ENCODE data around the gene PFN4. TPM values are rescaled to one million over a fixed set of nuclear protein-coding genes. Genes with fewer than 3 reads are reported as not detected.
A peak's percentile ranks its signal among the peaks of the same experiment; 100 is the strongest.
"Not testable (repeated sequence)": the region's sequence is repeated elsewhere in the genome, so short reads cannot be mapped to it uniquely, and the experiment has no call there.

Gene PFN4
- total RNA-seq, 2 experiments from 2014 or later = not detected

GRCh38 chr2:24105816-24106215 is 17.3 kb downstream of the PFN4 start:
- Mint-ChIP-seq H3K36me3 (peaks cover 6% of the 10 kb centered on the region), H3K9me3 (peaks cover 17% of the 10 kb centered on the region), H3K27ac (no peak overlapping the region), H3K4me3 (no peak overlapping the region), H3K4me1 (no peaks in the 10 kb centered on the region), H3K27me3 (peaks cover 2% of the 10 kb centered on the region)
- no peak for ATAC-seq (ENCODE audit: low read depth)
- POLR2A ChIA-PET = no interaction called here
- no peak for DNase-seq

GRCh38 chr2:24104906-24105305 is 18.2 kb downstream of the PFN4 start:
- peaks cover 2% of the 10 kb centered on the region for H3K27me3 Mint-ChIP-seq
- POLR2A ChIA-PET = no interaction called here
- no peaks in the 10 kb centered on the region for H3K4me1 Mint-ChIP-seq
- no peak overlapping the region for H3K4me3 Mint-ChIP-seq
- DNase-seq (no peak), ATAC-seq (ENCODE audit: low read depth) (no peak)
- H3K36me3 Mint-ChIP-seq = peaks cover 8% of the 10 kb centered on the region
- H3K27ac Mint-ChIP-seq = no peak overlapping the region
- H3K9me3 Mint-ChIP-seq = peaks cover 17% of the 10 kb centered on the region

GRCh38 chr2:24104110-24104650 is 19.0 kb downstream of the PFN4 start:
- Mint-ChIP-seq H3K4me1 (no peaks in the 10 kb centered on the region), H3K27ac (no peak overlapping the region), H3K9me3 (peaks cover 19% of the 10 kb centered on the region), H3K36me3 (peaks cover 10% of the 10 kb centered on the region), H3K27me3 (peaks cover 2% of the 10 kb centered on the region), H3K4me3 (no peak overlapping the region)
- DNase-seq = no peak
- POLR2A ChIA-PET = no interaction called here
- no peak for ATAC-seq (ENCODE audit: low read depth)

GRCh38 chr2:24102677-24103076 is 20.5 kb downstream of the PFN4 start:
- H3K27me3 Mint-ChIP-seq = peaks cover 2% of the 10 kb centered on the region
- POLR2A ChIA-PET = no interaction called here
- no peak for DNase-seq
- ATAC-seq (ENCODE audit: low read depth) = no peak
- no peaks in the 10 kb centered on the region for H3K4me1 Mint-ChIP-seq
- H3K27ac Mint-ChIP-seq = no peak overlapping the region
- H3K36me3 Mint-ChIP-seq = peaks cover 9% of the 10 kb centered on the region
- H3K4me3 Mint-ChIP-seq = no peak overlapping the region
- H3K9me3 Mint-ChIP-seq = peaks cover 15% of the 10 kb centered on the region

GRCh38 chr2:24101992-24102391 is 21.1 kb downstream of the PFN4 start:
- Mint-ChIP-seq H3K9me3 (peaks cover 14% of the 10 kb centered on the region), H3K27me3 (peaks cover 3% of the 10 kb centered on the region), H3K4me1 (no peaks in the 10 kb centered on the region), H3K4me3 (no peak overlapping the region), H3K36me3 (peaks cover 9% of the 10 kb centered on the region), H3K27ac (no peak overlapping the region)
- no peak for ATAC-seq (ENCODE audit: low read depth)
- no peak for DNase-seq
- POLR2A ChIA-PET = no interaction called here

- H3K4me1 Mint-ChIP-seq; H3K9me3 Mint-ChIP-seq; ATAC-seq (ENCODE audit: low read depth); H3K27me3 Mint-ChIP-seq; DNase-seq; POLR2A ChIA-PET; H3K4me3 Mint-ChIP-seq; H3K27ac Mint-ChIP-seq: not testable (repeated sequence)
- peaks cover 14% of the 10 kb centered on the region for H3K36me3 Mint-ChIP-seq
Measured at GRCh38 chr2:24100732-24101131, 22.4 kb downstream of the PFN4 start.

- H3K4me3 Mint-ChIP-seq; ATAC-seq (ENCODE audit: low read depth); POLR2A ChIA-PET; H3K27me3 Mint-ChIP-seq; DNase-seq; H3K9me3 Mint-ChIP-seq; H3K4me1 Mint-ChIP-seq; H3K27ac Mint-ChIP-seq: not testable (repeated sequence)
- H3K36me3 Mint-ChIP-seq = peaks cover 14% of the 10 kb centered on the region
Measured at GRCh38 chr2:24095171-24095677, 27.9 kb downstream of the PFN4 start.

- H3K9me3 Mint-ChIP-seq; H3K27me3 Mint-ChIP-seq; H3K4me3 Mint-ChIP-seq; DNase-seq; H3K4me1 Mint-ChIP-seq; ATAC-seq (ENCODE audit: low read depth); H3K27ac Mint-ChIP-seq; POLR2A ChIA-PET: not testable (repeated sequence)
- peaks cover 12% of the 10 kb centered on the region for H3K36me3 Mint-ChIP-seq
Measured at GRCh38 chr2:24093270-24093669, 29.9 kb downstream of the PFN4 start.

- peaks cover 13% of the 10 kb centered on the region for H3K4me1 Mint-ChIP-seq
- no peak overlapping the region for H3K27ac Mint-ChIP-seq
- H3K27me3 Mint-ChIP-seq = no peaks in the 10 kb centered on the region
- no peak for DNase-seq
- peaks cover 2% of the 10 kb centered on the region for H3K9me3 Mint-ChIP-seq
- H3K4me3 Mint-ChIP-seq = no peak overlapping the region
- POLR2A ChIA-PET = no interaction called here
- H3K36me3 Mint-ChIP-seq = peaks cover 4% of the 10 kb centered on the region
- ATAC-seq (ENCODE audit: low read depth) = no peak
Measured at GRCh38 chr2:24088821-24089359, 34.2 kb downstream of the PFN4 start.

- Mint-ChIP-seq H3K36me3 (peaks cover 6% of the 10 kb centered on the region), H3K4me1 (peaks cover 23% of the 10 kb centered on the region), H3K27me3 (no peaks in the 10 kb centered on the region), H3K9me3 (no peaks in the 10 kb centered on the region), H3K4me3 (no peak overlapping the region), H3K27ac (no peak overlapping the region)
- no peak for DNase-seq
- no peak for ATAC-seq (ENCODE audit: low read depth)
- POLR2A ChIA-PET = no interaction called here
Measured at GRCh38 chr2:24087032-24087431, 36.1 kb downstream of the PFN4 start.

- ATAC-seq (ENCODE audit: low read depth) (no peak), DNase-seq (no peak)
- no peak overlapping the region for H3K27ac Mint-ChIP-seq
- no peak overlapping the region for H3K4me3 Mint-ChIP-seq
- POLR2A ChIA-PET = no interaction called here
- no peaks in the 10 kb centered on the region for H3K9me3 Mint-ChIP-seq
- no peaks in the 10 kb centered on the region for H3K27me3 Mint-ChIP-seq
- peaks cover 23% of the 10 kb centered on the region for H3K4me1 Mint-ChIP-seq
- peaks cover 8% of the 10 kb centered on the region for H3K36me3 Mint-ChIP-seq
Measured at GRCh38 chr2:24086241-24086640, 36.9 kb downstream of the PFN4 start.

GRCh38 chr2:24085200-24085489 is 38.0 kb downstream of the PFN4 start:
- no peak for DNase-seq
- peak overlapping the region; percentile 74 for H3K27ac Mint-ChIP-seq
- POLR2A ChIA-PET = interaction anchor here (2.4 to 2.7 kb wide), 3 partner anchors 37 to 158 kb away, joined by 8 to 40 read pairs (median 10); partner anchors contain the start of genes ATAD2B and UBXN2A

GRCh38 chr2:24084386-24085199 is 38.5 kb downstream of the PFN4 start, which contains the start of gene TP53I3:
TSS of gene TP53I3 (minus strand) at chr2:24084834. CDS start at chr2:24084326, 508 bp downstream.
- Mint-ChIP-seq H3K27ac (peak within 1 kb of the TSS; percentile 95), H3K27me3 (no peaks in the 10 kb centered on the region), H3K4me1 (peaks cover 25% of the 10 kb centered on the region), H3K9me3 (no peaks in the 10 kb centered on the region), H3K4me3 (peak within 1 kb of the TSS; percentile 96), H3K36me3 (peaks cover 10% of the 10 kb centered on the region)
- peak; percentile 93 for ATAC-seq (ENCODE audit: low read depth)
- POLR2A ChIA-PET = interaction anchor here (0.5 to 2.7 kb wide), 7 partner anchors 35 to 219 kb away, joined by 3 to 40 read pairs (median 8); partner anchors contain the start of genes ATAD2B, UBXN2A and WDCP
- peak; percentile 96 for DNase-seq

More at GRCh38 chr2:24085200-24085489, 38.0 kb downstream of the PFN4 start:
- no peaks in the 10 kb centered on the region for H3K27me3 Mint-ChIP-seq
- peaks cover 10% of the 10 kb centered on the region for H3K36me3 Mint-ChIP-seq
- no peaks in the 10 kb centered on the region for H3K9me3 Mint-ChIP-seq
- H3K4me1 Mint-ChIP-seq = peaks cover 25% of the 10 kb centered on the region
- peak overlapping the region; percentile 96 for H3K4me3 Mint-ChIP-seq
- no peak for ATAC-seq (ENCODE audit: low read depth)
